K562 (cell line): Measurements from ENCODE around the gene PTGIR. TPM values are rescaled to one million over a fixed set of nuclear protein-coding genes. Genes with fewer than 3 reads are reported as not detected.

Source experiments
- ATF7 ChIP-seq: fragments of 450-650 bp; IDR thresholded peaks from 2 replicates; pipeline ENCODE4 v1.7.1; 2014; ENCODE audit warnings: mild to moderate bottlenecking, moderate library complexity
- FOXA1 ChIP-seq: fragments of 450-650 bp; IDR thresholded peaks from 2 replicates; pipeline ENCODE4 v1.6.1; 2016; ENCODE audit warnings: mild to moderate bottlenecking, borderline replicate concordance
- HDAC8 ChIP-seq: fragments of 450-650 bp; IDR thresholded peaks from 2 replicates; pipeline ENCODE4 v1.6.1; 2016; ENCODE audit warnings: mild to moderate bottlenecking, missing genetic modification characterization, moderate library complexity, missing compliant biosample characterization
- LEF1 ChIP-seq: fragments of 450-650 bp; IDR thresholded peaks from 2 replicates; pipeline ENCODE4 v1.6.1; 2016; ENCODE audit warnings: mild to moderate bottlenecking
- MTA2 ChIP-seq: fragments of 450-650 bp; IDR thresholded peaks from 2 replicates; pipeline ENCODE4 v1.6.1; 2016; ENCODE audit warnings: low read depth
- MYC ChIP-seq, 2 experiments: fragments of 250-450 bp in 1 of 2; sonication (Bioruptor Pico) in 1 of 2; IDR thresholded peaks; 2 replicates each; pipeline versions ENCODE4 v1.5.1 to v1.6.1; 2012 to 2021; ENCODE audit warnings: low read depth in 2 of 2, borderline replicate concordance in 1 of 2, improper control_type of control experiment in 1 of 2, low read length in 1 of 2, mild to moderate bottlenecking in 1 of 2, moderate library complexity in 1 of 2
- NCOA4 ChIP-seq: fragments of 450-650 bp; IDR thresholded peaks from 2 replicates; pipeline ENCODE4 v1.6.1; 2018; ENCODE audit warnings: mild to moderate bottlenecking; ENCODE audit not compliant: partially characterized antibody
- POLR2G ChIP-seq: fragments of 200-400 bp; formaldehyde crosslinking; IDR thresholded peaks from 2 replicates; pipeline ENCODE4 v1.6.1; 2017; ENCODE audit warnings: low read depth, mild to moderate bottlenecking, antibody characterized with exemption, low read length, moderate library complexity
- RCOR1 ChIP-seq, 2 experiments: IDR thresholded peaks; 2 replicates each; pipeline ENCODE4 v1.6.1; 2012; ENCODE audit warnings: low read depth in 2 of 2, low read length in 2 of 2, borderline replicate concordance in 1 of 2, improper control_type of control experiment in 1 of 2
- TCF7 ChIP-seq: sonication (generic); IDR thresholded peaks from 2 replicates; pipeline ENCODE4 v1.6.1; 2016; ENCODE audit warnings: antibody characterized with exemption, borderline replicate concordance
- U2AF1 ChIP-seq: fragments of 200-400 bp; formaldehyde crosslinking; optimal IDR thresholded peaks from 2 replicates; pipeline ENCODE3; 2017; ENCODE audit warnings: mild to moderate bottlenecking, low read depth, low read length, moderate library complexity
- YBX1 ChIP-seq: fragments of 450-650 bp; IDR thresholded peaks from 2 replicates; pipeline ENCODE4 v1.7.1; 2016; ENCODE audit warnings: mild to moderate bottlenecking
- ZBTB17 ChIP-seq: fragments of 450-650 bp; formaldehyde crosslinking; IDR thresholded peaks from 2 replicates; pipeline ENCODE4 v1.4.0; 2020; ENCODE audit warnings: mild to moderate bottlenecking
- ZFPM2 ChIP-seq: fragments of 250-450 bp; sonication (Bioruptor Pico); IDR thresholded peaks from 2 replicates; pipeline ENCODE4 v1.5.1; 2022; ENCODE audit warnings: mild to moderate bottlenecking
- ZHX1 ChIP-seq: fragments of 150-350 bp; conservative IDR thresholded peaks from 2 replicates; pipeline ENCODE4 v1.6.1; 2014; ENCODE audit warnings: low read length
- ZNF311 ChIP-seq: fragments of 250-450 bp; sonication (Bioruptor Pico); IDR thresholded peaks from 2 replicates; pipeline ENCODE4 v1.4.0; 2020; ENCODE audit warnings: mild to moderate bottlenecking, moderate library complexity
- polyA plus RNA-seq, 8 experiments: library from polyadenylated mRNA; depleted of rRNA in 4 of 8; stranded (reverse) in 5 of 8; unstranded in 3 of 8; fragments of >200 nt; fragmentation: Nextera tagmentation in 2 of 8; fragmentation: Illumina TruSeq in 1 of 8; extraction: Ambion mirVana in 2 of 8; extraction: Trizol in 1 of 8; gene quantifications; 2 replicates each; pipeline versions ENCODE4 v1.2.1 to v1.2.3, GENCODE V29; 2011 to 2014; ENCODE audit warnings: inconsistent platforms in 1 of 8, missing spikeins in 1 of 8
- total RNA-seq, 7 experiments: library from RNA; depleted of rRNA in 6 of 7; stranded (reverse); fragments of >200 nt in 6 of 7; fragmentation: Illumina TruSeq in 2 of 7; extraction: Trizol in 2 of 7; gene quantifications; 2 replicates each; pipeline versions ENCODE4 v1.2.1 to v1.2.3, GENCODE V29; 2011 to 2021; ENCODE audit warnings: low replicate concordance in 1 of 7
- TF ChIP-seq, protein P1 (sequence below): fragments of 250-450 bp; sonication (Bioruptor Pico); IDR thresholded peaks from 2 replicates; pipeline ENCODE4 v1.8.0; 2021; ENCODE audit warnings: moderate library complexity, mild to moderate bottlenecking, inconsistent platforms
- TF ChIP-seq, protein P2 (sequence below): fragments of 250-450 bp; sonication (Bioruptor Pico); IDR thresholded peaks from 2 replicates; pipeline ENCODE4 v1.5.0; 2021; ENCODE audit warnings: mild to moderate bottlenecking, moderate library complexity

PTGIR gene
- total and polyA plus RNA-seq, 9 of the 15 experiments (the other 6 are each of a cell fraction or from before 2014, with no cell fraction given), result 0.11 to 3.4 (median 1.1) TPM; not detected in 1

GRCh38 chr19:46601318-46602224, 23.3 kb downstream of the PTGIR start, which contains the start of gene CALM3 (continued):
- no peak for TF ChIP-seq ZNF311 (CRISPR knock-in tag)
- peak; percentile 93 for TF ChIP-seq POLR2G
- TF ChIP-seq, protein P1, sequence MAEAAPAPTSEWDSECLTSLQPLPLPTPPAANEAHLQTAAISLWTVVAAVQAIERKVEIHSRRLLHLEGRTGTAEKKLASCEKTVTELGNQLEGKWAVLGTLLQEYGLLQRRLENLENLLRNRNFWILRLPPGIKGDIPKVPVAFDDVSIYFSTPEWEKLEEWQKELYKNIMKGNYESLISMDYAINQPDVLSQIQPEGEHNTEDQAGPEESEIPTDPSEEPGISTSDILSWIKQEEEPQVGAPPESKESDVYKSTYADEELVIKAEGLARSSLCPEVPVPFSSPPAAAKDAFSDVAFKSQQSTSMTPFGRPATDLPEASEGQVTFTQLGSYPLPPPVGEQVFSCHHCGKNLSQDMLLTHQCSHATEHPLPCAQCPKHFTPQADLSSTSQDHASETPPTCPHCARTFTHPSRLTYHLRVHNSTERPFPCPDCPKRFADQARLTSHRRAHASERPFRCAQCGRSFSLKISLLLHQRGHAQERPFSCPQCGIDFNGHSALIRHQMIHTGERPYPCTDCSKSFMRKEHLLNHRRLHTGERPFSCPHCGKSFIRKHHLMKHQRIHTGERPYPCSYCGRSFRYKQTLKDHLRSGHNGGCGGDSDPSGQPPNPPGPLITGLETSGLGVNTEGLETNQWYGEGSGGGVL, result no peak
- TF ChIP-seq NCOA4, result no peak
- TF ChIP-seq TCF7, result no peak
- TF ChIP-seq, protein P2, sequence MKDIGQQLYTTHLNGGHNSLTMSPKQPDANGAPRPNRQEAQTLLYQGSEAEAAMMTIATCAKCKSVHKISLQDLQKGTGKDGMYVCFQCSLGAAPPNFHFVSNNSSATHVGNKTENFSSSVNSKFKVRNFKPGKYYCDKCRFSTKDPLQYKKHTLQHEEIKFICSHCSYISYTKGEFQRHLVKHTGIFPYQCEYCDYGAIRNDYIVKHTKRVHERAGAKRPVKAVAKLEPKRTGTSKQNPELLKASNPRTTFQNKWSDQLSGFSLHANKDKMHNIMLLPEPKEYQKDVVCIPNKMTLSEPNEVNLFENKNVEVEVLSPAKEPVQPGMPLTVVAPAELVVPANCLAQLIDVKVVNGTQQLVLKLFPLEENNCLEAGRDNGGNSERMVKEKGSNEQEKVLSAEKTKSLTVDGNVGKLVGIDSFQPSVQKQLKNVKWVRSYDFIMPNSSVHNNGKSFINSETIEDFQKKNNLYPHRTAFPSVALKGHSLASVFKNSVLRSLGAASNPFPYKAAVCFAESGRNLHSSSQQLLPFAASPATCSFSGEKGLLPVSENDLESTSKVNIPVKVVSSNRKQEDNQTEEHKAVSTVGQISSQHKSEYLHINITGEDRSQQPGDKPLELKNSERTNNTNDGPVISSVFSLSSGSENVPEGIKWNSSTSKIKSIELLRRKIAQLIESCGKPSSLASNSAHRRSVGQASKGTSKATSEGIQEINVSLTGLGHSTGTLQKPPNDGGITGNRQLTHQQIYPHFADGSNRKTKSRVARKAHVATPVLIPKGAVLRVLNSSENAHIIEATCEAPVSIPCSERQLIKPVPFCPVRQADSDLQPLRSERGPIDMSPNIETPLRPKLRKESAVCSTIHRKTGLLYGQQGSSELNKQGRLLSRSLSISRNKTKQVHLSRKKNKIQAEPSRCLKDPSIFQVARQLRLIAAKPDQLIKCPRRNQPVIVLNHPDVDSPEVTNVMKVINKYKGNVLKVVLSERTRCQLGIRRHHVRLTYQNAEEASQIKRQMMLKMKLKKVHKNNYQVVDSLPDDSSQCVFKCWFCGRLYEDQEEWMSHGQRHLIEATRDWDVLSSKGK (CRISPR knock-in tag), result no peak
- TF ChIP-seq ZHX1, result no peak
- TF ChIP-seq ATF7, result no peak
- 0 out of 2 replicates have a peak, but pooled peaks have one; percentile 7 for TF ChIP-seq ZBTB17
- TF ChIP-seq ZFPM2 (CRISPR knock-in tag), result no peak
- no peak for TF ChIP-seq RCOR1 (IDR thresholded peaks at IDR 0.05; ENCODE audit: borderline replicate concordance in 1 of 2, low read depth in 2 of 2, low read length in 2 of 2)
- no peak for TF ChIP-seq YBX1
- no peak for TF ChIP-seq FOXA1
- TF ChIP-seq MTA2, result no peak
- TF ChIP-seq U2AF1, result peak; percentile 12
- no peak for TF ChIP-seq LEF1
- TF ChIP-seq HDAC8 (tag), result no peak
- TF ChIP-seq MYC (IDR thresholded peaks at IDR 0.05; ENCODE audit: low read depth, low read length), result no peak
- TF ChIP-seq MYC (CRISPR knock-in tag; IDR thresholded peaks at IDR 0.05; ENCODE audit: borderline replicate concordance, low read depth), result 0 out of 2 replicates have a peak, but pooled peaks have one; percentile 20
